GM23248 (cell line): ENCODE results near the gene RGS9. TPM values are rescaled to one million over a fixed set of nuclear protein-coding genes. Genes with fewer than 3 reads are reported as not detected.
A peak's percentile ranks its signal among the peaks of the same experiment; 100 is the strongest.

Experiments
- DNase-seq: peaks from one replicate; pipeline ENCODE4 v3.0.0-alpha.2; 2015
- H2AFZ ChIP-seq: fragments of 200-600 bp; sonication (generic); 2 replicates; pipeline ENCODE4 v1.6.1; 2016; ENCODE audit warnings: antibody characterized with exemption
- H3F3A ChIP-seq: fragments of 200-600 bp; sonication (generic); 2 replicates; pipeline ENCODE4 v1.6.1; 2016; ENCODE audit warnings: mild to moderate bottlenecking, antibody characterized with exemption, mixed run types; ENCODE audit not compliant: insufficient read depth
- H3K27ac ChIP-seq: fragments of 200-600 bp; sonication (generic); 2 replicates; pipeline ENCODE4 v1.5.1; 2016; ENCODE audit warnings: mild to moderate bottlenecking
- H3K27me3 ChIP-seq: fragments of 200-600 bp; sonication (generic); replicated peaks from 2 replicates; pipeline ENCODE4 v1.6.1; 2016; ENCODE audit warnings: mild to moderate bottlenecking; ENCODE audit not compliant: insufficient read depth
- H3K36me3 ChIP-seq: fragments of 200-600 bp; sonication (generic); 2 replicates; pipeline ENCODE4 v1.6.1; 2016; ENCODE audit warnings: low read depth, mild to moderate bottlenecking
- H3K4me1 ChIP-seq: fragments of 200-600 bp; sonication (generic); 2 replicates; pipeline ENCODE4 v1.6.1; 2016; ENCODE audit warnings: mild to moderate bottlenecking; ENCODE audit not compliant: insufficient read depth
- H3K4me2 ChIP-seq: fragments of 200-600 bp; sonication (generic); one replicate; pipeline ENCODE4 v1.6.1; 2016; ENCODE audit warnings: mild to moderate bottlenecking; ENCODE audit not compliant: unreplicated experiment
- H3K4me3 ChIP-seq: fragments of 200-600 bp; sonication (generic); 2 replicates; pipeline ENCODE4 v1.5.1; 2016; ENCODE audit warnings: mild to moderate bottlenecking
- H3K79me2 ChIP-seq: fragments of 200-600 bp; sonication (generic); 2 replicates; pipeline ENCODE4 v1.6.1; 2016; ENCODE audit warnings: mild to moderate bottlenecking; ENCODE audit not compliant: insufficient read depth
- H3K9ac ChIP-seq: fragments of 200-600 bp; sonication (generic); 2 replicates; pipeline ENCODE4 v1.6.1; 2016; ENCODE audit warnings: mild to moderate bottlenecking
- H3K9me2 ChIP-seq: fragments of 200-600 bp; sonication (generic); 2 replicates; pipeline ENCODE4 v1.6.1; 2016; ENCODE audit warnings: mixed run types, mild to moderate bottlenecking, moderate library complexity; ENCODE audit not compliant: insufficient read depth
- H3K9me3 ChIP-seq: fragments of 200-600 bp; sonication (generic); one replicate; pipeline ENCODE4 v1.6.1; 2017; ENCODE audit warnings: low read depth
- H4K20me1 ChIP-seq: fragments of 200-600 bp; sonication (generic); 2 replicates; pipeline ENCODE4 v1.6.0; 2016; ENCODE audit not compliant: insufficient read depth
- EZH2 ChIP-seq: fragments of 200-600 bp; sonication (generic); IDR thresholded peaks from 2 replicates; pipeline ENCODE4 v1.6.1; 2018; ENCODE audit warnings: antibody characterized with exemption, mild to moderate bottlenecking; ENCODE audit not compliant: insufficient read depth, poor library complexity, severe bottlenecking
- EZH2phosphoT487 ChIP-seq: fragments of 200-600 bp; sonication (generic); IDR thresholded peaks from 2 replicates; pipeline ENCODE4 v1.6.1; 2018; ENCODE audit warnings: antibody characterized with exemption, moderate library complexity, mild to moderate bottlenecking, low read depth; ENCODE audit not compliant: insufficient read depth
- WGBS, 2 experiments: methylation state at CpG; one replicate each; pipeline ENCODE4 v1.1.6; 2015 to 2017; ENCODE audit warnings: low lambda C conversion rate in 2 of 2, low coverage in 1 of 2; ENCODE audit errors: missing lambda C conversion rate in 2 of 2; 5-methylcytosine and 5-hydroxymethylcytosine counted together
- in situ Hi-C: fragments of 300-500 bp; cut with MboI; formaldehyde crosslinking; loops from 2 replicates; pipeline ENCODE4 v1.15.0; 2020
- polyA plus RNA-seq: library from polyadenylated mRNA; unstranded; fragments of >200 nt; fragmentation: Nextera tagmentation; extraction: Ambion mirVana; gene quantifications from 2 replicates; pipeline ENCODE4 v1.2.1, GENCODE V29; 2016
- total RNA-seq: library from RNA; depleted of rRNA; stranded (reverse); fragments of >200 nt; shearing (Covaris generic); gene quantifications from 2 replicates; pipeline ENCODE4 v1.2.3, GENCODE V29; 2014

The RGS9 gene
- total and polyA plus RNA-seq, 2 experiments from 2014 or later: 0.43 TPM; not detected in 1

DNA sequence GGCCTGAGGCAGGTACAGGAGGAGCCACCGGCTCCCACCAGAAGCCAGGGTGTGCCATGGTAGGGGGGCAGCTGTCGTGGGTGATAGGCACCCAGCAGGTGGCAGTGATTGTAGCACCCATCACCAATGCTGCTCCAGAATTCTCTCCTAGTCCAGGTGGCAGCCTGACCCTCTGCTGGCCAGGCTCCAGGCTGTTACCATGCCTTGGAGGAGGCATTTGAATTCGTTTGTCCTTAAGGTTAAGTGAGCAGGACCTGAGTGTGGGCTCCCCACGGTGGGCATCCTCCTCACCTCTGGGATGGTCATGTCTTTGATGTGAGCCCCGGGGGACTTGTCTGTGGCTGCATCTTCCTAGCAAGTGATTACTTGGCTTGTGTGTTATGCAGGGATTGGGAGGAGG is 59.4 kb downstream of the RGS9 start:
- in situ Hi-C loops: no loop called here
- no peak overlapping the region for H3K4me3 ChIP-seq
- H3K9ac ChIP-seq: no peak overlapping the region
- H3K9me2 ChIP-seq: no peaks in the 10 kb centered on the region
- H3K27ac ChIP-seq: no peak overlapping the region
- H3K27me3 ChIP-seq: no peaks in the 10 kb centered on the region
- H3K4me1 ChIP-seq: peaks cover 12% of the 10 kb centered on the region
- no peak for DNase-seq
- H3K9me3 ChIP-seq: no peaks in the 10 kb centered on the region
- H3K4me2 ChIP-seq: no peak overlapping the region
- no peak for TF ChIP-seq EZH2phosphoT487
- TF ChIP-seq EZH2: no peak
- no peaks in the 10 kb centered on the region for H4K20me1 ChIP-seq
- H2AFZ ChIP-seq: no peak overlapping the region
- H3K79me2 ChIP-seq: no peaks in the 10 kb centered on the region
- no peaks in the 10 kb centered on the region for H3K36me3 ChIP-seq
- peaks cover 16% of the 10 kb centered on the region for H3F3A ChIP-seq
- 57 to 61% methylated on average over 5 of the region's 5 CpGs for WGBS, 2 experiments

DNA sequence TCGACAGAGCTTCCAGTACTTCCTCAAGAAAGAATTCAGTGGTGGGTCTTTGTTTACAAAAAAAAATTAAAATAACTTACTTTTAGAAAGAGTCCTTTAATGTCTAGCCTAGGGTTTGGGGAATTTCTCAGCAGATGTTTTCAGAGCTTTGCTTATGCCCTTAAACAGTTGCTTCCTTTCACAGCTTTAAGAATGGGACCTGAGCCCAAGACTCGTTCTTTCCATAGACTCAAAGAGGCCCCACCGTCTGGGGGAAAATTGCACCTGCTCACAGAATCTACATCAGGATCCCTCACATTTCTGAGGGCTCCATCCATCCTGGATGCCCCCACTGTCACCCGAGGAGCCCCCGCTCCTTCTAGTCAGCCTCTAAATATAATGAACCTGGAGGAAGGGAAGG is 60.0 kb downstream of the RGS9 start:
- no peaks in the 10 kb centered on the region for H4K20me1 ChIP-seq
- peaks cover 13% of the 10 kb centered on the region for H3F3A ChIP-seq
- no peak overlapping the region for H3K4me3 ChIP-seq
- no peak for TF ChIP-seq EZH2phosphoT487
- no peak for TF ChIP-seq EZH2
- no peaks in the 10 kb centered on the region for H3K9me2 ChIP-seq
- 74 to 79% methylated on average over 5 of the region's 5 CpGs for WGBS, 2 experiments
- H3K79me2 ChIP-seq: no peaks in the 10 kb centered on the region
- H3K27ac ChIP-seq: no peak overlapping the region
- in situ Hi-C loops: no loop called here
- no peaks in the 10 kb centered on the region for H3K36me3 ChIP-seq
- DNase-seq: no peak
- peaks cover 6% of the 10 kb centered on the region for H3K4me1 ChIP-seq
- no peak overlapping the region for H2AFZ ChIP-seq
- no peaks in the 10 kb centered on the region for H3K9me3 ChIP-seq
- no peak overlapping the region for H3K9ac ChIP-seq
- no peaks in the 10 kb centered on the region for H3K27me3 ChIP-seq
- H3K4me2 ChIP-seq: no peak overlapping the region

DNA sequence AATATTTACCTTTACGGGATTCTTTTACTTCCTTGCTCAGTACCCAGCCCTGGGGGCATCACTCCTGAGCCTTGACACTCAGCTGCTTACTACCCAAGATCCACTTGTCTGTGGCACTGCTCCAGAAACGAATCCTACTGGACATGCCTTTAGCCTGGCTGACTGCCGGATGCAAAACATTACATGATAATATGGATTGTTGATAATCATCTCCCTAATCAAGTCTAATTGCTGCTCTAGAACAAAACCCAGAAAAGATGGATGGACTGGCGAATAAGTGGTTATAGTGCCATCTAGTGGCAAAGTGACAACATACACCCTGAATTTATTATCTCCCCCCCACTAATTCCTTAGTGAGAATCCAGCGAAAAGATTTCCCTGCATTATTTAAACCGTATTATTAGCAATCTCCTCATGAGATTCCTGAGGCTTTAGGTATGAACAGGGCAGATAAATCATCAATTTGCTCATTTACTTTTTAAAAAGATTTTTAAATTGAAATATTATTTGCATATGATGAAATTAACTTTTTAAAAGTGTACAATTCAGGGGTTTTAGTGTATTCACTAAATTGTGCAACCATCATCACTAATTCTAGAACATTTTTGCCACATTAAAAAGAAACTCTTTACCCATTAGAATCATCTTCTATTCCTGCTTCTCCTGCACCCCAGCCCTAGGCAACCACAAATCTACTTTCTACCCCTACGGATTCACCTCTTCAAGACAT is 61.6 kb downstream of the RGS9 start:
- Histone ChIP-seq H3K4me3 (no peak overlapping the region), H3K4me1 (no peaks in the 10 kb centered on the region), H3K9me3 (no peaks in the 10 kb centered on the region), H3K9me2 (no peaks in the 10 kb centered on the region), H3K27ac (no peak overlapping the region), H3K27me3 (no peaks in the 10 kb centered on the region), H3K4me2 (no peak overlapping the region), H3F3A (0 out of 2 replicates have a peak, but pooled peaks cover under 1% of the 10 kb centered on the region), H3K36me3 (no peaks in the 10 kb centered on the region), H3K9ac (no peak overlapping the region), H3K79me2 (no peaks in the 10 kb centered on the region), H2AFZ (no peak overlapping the region), H4K20me1 (no peaks in the 10 kb centered on the region)
- TF ChIP-seq EZH2 (no peak), EZH2phosphoT487 (no peak)
- whole genome bisulfite sequencing, 2 experiments: 16% methylated on average over 7 of the region's 7 CpGs
- DNase-seq: peak; percentile 70
- in situ Hi-C loops: no loop called here

DNA sequence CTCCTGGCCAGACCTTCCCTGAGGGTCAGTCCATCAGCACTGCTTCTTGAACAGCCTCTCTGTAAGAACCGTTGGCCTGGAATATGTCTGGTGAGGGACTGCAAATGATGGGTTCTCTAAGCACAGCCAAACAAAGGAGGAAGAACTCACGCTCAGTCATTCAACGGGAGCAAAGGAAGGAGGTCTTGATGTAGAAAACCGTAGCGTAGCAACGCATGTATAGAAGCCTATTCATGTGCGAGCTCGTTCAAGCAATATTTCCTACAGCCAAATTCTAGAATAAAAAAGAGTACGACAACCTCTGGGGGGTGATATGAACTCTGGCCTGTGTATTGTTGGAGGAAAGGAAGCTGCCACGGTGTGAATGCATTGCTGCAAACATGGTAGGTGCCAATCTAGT is 64.2 kb downstream of the RGS9 start:
- no peak overlapping the region for H2AFZ ChIP-seq
- H3K9me2 ChIP-seq: no peaks in the 10 kb centered on the region
- no peaks in the 10 kb centered on the region for H3F3A ChIP-seq
- TF ChIP-seq EZH2: no peak
- no peak for TF ChIP-seq EZH2phosphoT487
- no peak overlapping the region for H3K4me3 ChIP-seq
- DNase-seq: no peak
- no peaks in the 10 kb centered on the region for H3K36me3 ChIP-seq
- in situ Hi-C loops: no loop called here
- H4K20me1 ChIP-seq: no peaks in the 10 kb centered on the region
- H3K9me3 ChIP-seq: no peaks in the 10 kb centered on the region
- 88 to 93% methylated on average over 10 of the region's 10 CpGs for WGBS, 2 experiments
- H3K4me2 ChIP-seq: no peak overlapping the region
- H3K4me1 ChIP-seq: no peaks in the 10 kb centered on the region
- H3K27me3 ChIP-seq: 0 out of 2 replicates have a peak, but pooled peaks cover 6% of the 10 kb centered on the region
- H3K9ac ChIP-seq: no peak overlapping the region
- no peak overlapping the region for H3K27ac ChIP-seq
- no peaks in the 10 kb centered on the region for H3K79me2 ChIP-seq
